CD4-positive, alpha-beta memory T cell (primary cell): Measurements from ENCODE around the gene MORN1. TPM values are rescaled to one million over a fixed set of nuclear protein-coding genes. Genes with fewer than 3 reads are reported as not detected.

ENCODE experiments used
- CTCF ChIA-PET: fragments of 350-600 bp; sonication (Branson Sonifier 250); formaldehyde crosslinking; loops from one replicate; lab custom pipeline; 2021; ENCODE audit warnings: inconsistent platforms; ENCODE audit not compliant: partially characterized antibody; lab: Charles Lee
- POLR2A ChIA-PET: fragments of 350-600 bp; sonication (Branson Sonifier 250); formaldehyde crosslinking; loops from one replicate; lab custom pipeline; 2021; ENCODE audit not compliant: partially characterized antibody; lab: Charles Lee
- DNase-seq, 5 donors: peaks; one replicate each; pipeline versions ENCODE4 v3.0.0 to v3.0.0-alpha.2; 2020 to 2022; ENCODE audit warnings: mixed read lengths in 1 of 5
- H3K27ac ChIP-seq: one replicate; pipeline ENCODE4 v1.7.0; 2013; ENCODE audit warnings: low read depth, low read length
- H3K27me3 ChIP-seq: 2 replicates; pipeline ENCODE4 v1.7.0; 2013; ENCODE audit warnings: mild to moderate bottlenecking, low read length, moderate library complexity; ENCODE audit not compliant: insufficient read depth
- H3K36me3 ChIP-seq: 2 replicates; pipeline ENCODE4 v1.7.0; 2013; ENCODE audit warnings: mild to moderate bottlenecking, low read length, moderate library complexity; ENCODE audit not compliant: insufficient read depth
- H3K4me1 ChIP-seq: 2 replicates; pipeline ENCODE4 v1.7.0; 2013; ENCODE audit warnings: mild to moderate bottlenecking, low read length, moderate library complexity; ENCODE audit not compliant: insufficient read depth
- H3K4me3 ChIP-seq, 2 donors: one replicate each; pipeline ENCODE4 v1.7.0; 2013; ENCODE audit warnings: low read length in 2 of 2, mild to moderate bottlenecking in 1 of 2
- H3K9me3 ChIP-seq, 2 donors: one replicate each; pipeline ENCODE4 v1.7.0; 2013; ENCODE audit warnings: low read length in 2 of 2, control low read depth in 1 of 2; ENCODE audit not compliant: control insufficient read depth in 1 of 2
- H3K27ac Mint-ChIP-seq, 7 donors: one replicate each; pipeline ENCODE4 v1.8.0; 2020 to 2021; ENCODE audit warnings: mixed read lengths in 7 of 7, mild to moderate bottlenecking in 6 of 7, inconsistent platforms in 3 of 7, moderate library complexity in 3 of 7
- H3K27me3 Mint-ChIP-seq, 2 donors: one replicate each; pipeline ENCODE4 v1.8.0; 2020 to 2021; ENCODE audit warnings: mixed read lengths in 2 of 2
- H3K36me3 Mint-ChIP-seq, 2 donors: one replicate each; pipeline ENCODE4 v1.8.0; 2020 to 2021; ENCODE audit warnings: mixed read lengths in 2 of 2, inconsistent platforms in 1 of 2, mild to moderate bottlenecking in 1 of 2
- H3K4me1 Mint-ChIP-seq, 4 donors: one replicate each; pipeline ENCODE4 v1.8.0; 2020 to 2021; ENCODE audit warnings: mixed read lengths in 4 of 4, mild to moderate bottlenecking in 1 of 4
- H3K4me3 Mint-ChIP-seq, 8 donors: one replicate each; pipeline ENCODE4 v1.8.0; 2020 to 2021; ENCODE audit warnings: mixed read lengths in 8 of 8, mild to moderate bottlenecking in 7 of 8, moderate library complexity in 6 of 8, inconsistent platforms in 3 of 8
- H3K9me3 Mint-ChIP-seq, 8 donors: one replicate each; pipeline ENCODE4 v1.8.0; 2020 to 2021; ENCODE audit warnings: mixed read lengths in 8 of 8, mild to moderate bottlenecking in 5 of 8, inconsistent platforms in 3 of 8, moderate library complexity in 1 of 8
- intact Hi-C: fragments of 100-400 bp; cut with micrococcal nuclease; formaldehyde crosslinking; loops from one replicate; pipeline ENCODE4 v1.15.1; 2023
- polyA plus RNA-seq, 2 donors: library from polyadenylated mRNA; unstranded; fragments of 300-500 nt; fragmentation: Illumina TruSeq; gene quantifications; one replicate each; pipeline ENCODE4 v1.2.3, GENCODE V29; 2021
- total RNA-seq, 2 experiments: library from RNA; stranded (reverse); gene quantifications; one replicate each; pipeline ENCODE4 v1.2.3, GENCODE V29; 2021

The MORN1 gene
- total and polyA plus RNA-seq, 4 experiments from 2014 or later, result 1.9 to 15.3 (median 7.4) TPM

GRCh38 chr1:2435746-2436355 lies 44.5 kb upstream of the MORN1 start:
- intact Hi-C loops, result no loop called here
- DNase-seq, result no peak
- ChIA-PET POLR2A (no interaction called here), CTCF (no interaction called here)
- no peaks in the 10 kb centered on the region for H3K4me1 ChIP-seq
- H3K9me3 Mint-ChIP-seq, result peaks cover 0 to 2% (median 0%) of the 10 kb centered on the region in 8 donors
- H3K27me3 ChIP-seq, result no peaks in the 10 kb centered on the region
- no peaks in the 10 kb centered on the region for H3K36me3 Mint-ChIP-seq
- peaks cover 0 to 5% (median 1%) of the 10 kb centered on the region in 4 donors for H3K4me1 Mint-ChIP-seq
- no peak overlapping the region for H3K4me3 Mint-ChIP-seq
- H3K27ac Mint-ChIP-seq, result no peak overlapping the region
- no peaks in the 10 kb centered on the region for H3K27me3 Mint-ChIP-seq
- no peaks in the 10 kb centered on the region for H3K36me3 ChIP-seq
- no peak overlapping the region for H3K27ac ChIP-seq
- H3K9me3 ChIP-seq, result no peaks in the 10 kb centered on the region
- no peak overlapping the region for H3K4me3 ChIP-seq

DNA sequence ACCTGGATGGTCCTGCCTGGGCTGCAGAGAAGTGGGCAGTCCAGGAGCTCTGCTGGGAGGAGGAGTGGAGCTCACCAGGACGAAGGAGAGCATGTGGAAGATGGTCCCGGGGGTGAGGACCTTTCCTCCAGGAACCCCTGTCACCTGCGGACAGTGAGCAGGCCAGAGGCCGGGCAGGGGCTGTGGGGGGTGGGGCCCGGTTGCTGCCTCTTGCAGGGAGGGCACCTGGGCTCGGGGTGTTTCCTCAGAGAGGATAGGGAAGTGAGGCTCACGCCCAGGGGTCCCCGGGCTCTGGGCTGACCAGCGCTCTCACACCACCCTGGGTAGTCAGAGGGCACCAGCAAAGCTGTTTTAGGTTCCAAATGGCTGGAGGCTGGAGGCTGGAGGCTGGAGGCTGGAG lies 43.7 kb upstream of the MORN1 start:
- no peak for DNase-seq
- Mint-ChIP-seq H3K4me3 (no peak overlapping the region), H3K9me3 (peaks cover 0 to 2% (median 0%) of the 10 kb centered on the region in 8 donors), H3K27ac (no peak overlapping the region), H3K4me1 (peaks cover 0 to 5% (median 1%) of the 10 kb centered on the region in 4 donors), H3K27me3 (no peaks in the 10 kb centered on the region), H3K36me3 (no peaks in the 10 kb centered on the region)
- CTCF ChIA-PET, result no interaction called here
- H3K9me3 ChIP-seq, result no peaks in the 10 kb centered on the region
- no peaks in the 10 kb centered on the region for H3K36me3 ChIP-seq
- no peak overlapping the region for H3K27ac ChIP-seq
- H3K27me3 ChIP-seq, result no peaks in the 10 kb centered on the region
- POLR2A ChIA-PET, result no interaction called here
- intact Hi-C loops, result no loop called here
- no peaks in the 10 kb centered on the region for H3K4me1 ChIP-seq
- H3K4me3 ChIP-seq, result no peak overlapping the region

DNA sequence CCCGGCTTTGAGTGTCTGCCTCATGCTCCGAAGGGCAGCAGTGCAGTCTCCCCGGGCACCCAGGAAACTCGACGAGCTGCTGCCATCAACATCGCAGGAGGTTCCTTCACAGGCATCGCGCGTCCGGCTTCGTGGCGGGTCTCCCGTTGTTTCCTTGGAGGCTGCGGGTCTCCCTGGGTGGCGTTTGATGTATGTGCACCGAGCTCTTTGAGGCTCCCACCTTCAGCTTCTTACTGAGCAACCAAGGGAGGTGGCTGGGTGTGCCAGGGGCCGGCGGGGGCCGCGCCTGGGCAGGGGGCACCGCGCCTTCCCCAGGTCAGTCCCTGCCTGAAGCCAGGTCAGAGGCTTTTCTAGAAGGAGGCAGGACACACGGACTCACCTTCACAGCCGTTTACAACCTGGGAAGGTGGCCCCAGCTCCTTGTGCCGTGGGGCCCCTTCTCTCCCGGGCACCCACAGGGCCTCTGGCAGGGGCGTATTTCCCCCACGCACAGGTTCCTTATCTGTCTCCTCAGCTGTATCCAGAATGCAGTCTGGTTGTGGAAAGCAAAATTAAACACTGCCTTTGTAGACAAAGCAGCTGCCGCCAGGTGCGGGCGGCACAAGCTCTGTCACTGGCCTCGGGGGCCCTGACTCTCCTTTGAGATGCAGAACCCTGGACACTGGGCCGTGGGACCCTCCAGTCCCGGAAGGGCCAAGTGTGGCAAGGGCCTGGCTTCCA lies 42.7 kb upstream of the MORN1 start:
- H3K27ac Mint-ChIP-seq, result no peak overlapping the region
- no peaks in the 10 kb centered on the region for H3K36me3 Mint-ChIP-seq
- intact Hi-C loops, result no loop called here
- ChIA-PET CTCF (no interaction called here), POLR2A (interaction anchor here (1.6 kb wide), 1 partner anchor 18 kb away, joined by 6 read pairs; no protein-coding TSS in a partner anchor)
- Histone ChIP-seq H3K4me3 (no peak overlapping the region), H3K4me1 (no peaks in the 10 kb centered on the region), H3K27me3 (no peaks in the 10 kb centered on the region), H3K36me3 (no peaks in the 10 kb centered on the region), H3K9me3 (no peaks in the 10 kb centered on the region), H3K27ac (no peak overlapping the region)
- H3K9me3 Mint-ChIP-seq, result peaks cover 0 to 2% (median 0%) of the 10 kb centered on the region in 8 donors
- peaks cover 0 to 5% (median 1%) of the 10 kb centered on the region in 4 donors for H3K4me1 Mint-ChIP-seq
- H3K4me3 Mint-ChIP-seq, result no peak overlapping the region
- H3K27me3 Mint-ChIP-seq, result no peaks in the 10 kb centered on the region
- no peak for DNase-seq

DNA sequence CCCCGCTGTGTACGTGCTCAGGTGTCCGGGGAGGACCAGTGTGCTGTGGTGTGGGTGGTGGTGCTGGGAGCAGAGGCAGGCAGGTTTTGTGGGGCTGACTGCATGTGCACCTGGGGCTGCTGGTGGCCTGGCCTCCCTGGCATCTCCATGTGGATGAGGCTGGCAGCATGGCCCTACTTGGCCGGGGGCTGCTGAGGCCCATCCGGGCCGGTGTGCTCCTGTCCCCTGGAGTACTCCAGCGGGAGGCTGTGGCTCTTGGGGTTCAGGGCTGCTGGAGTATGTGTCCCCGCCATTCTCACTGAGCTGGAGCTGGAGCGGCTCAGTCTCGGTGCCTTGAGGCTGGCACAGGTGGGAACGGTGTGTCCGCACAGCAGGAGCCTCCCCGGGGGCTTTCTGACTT lies 41.8 kb upstream of the MORN1 start:
- intact Hi-C loops, result no loop called here
- H3K9me3 ChIP-seq, result no peaks in the 10 kb centered on the region
- Mint-ChIP-seq H3K9me3 (peaks cover 0 to 2% (median 0%) of the 10 kb centered on the region in 8 donors), H3K36me3 (no peaks in the 10 kb centered on the region), H3K4me1 (peaks cover 0 to 5% (median 1%) of the 10 kb centered on the region in 4 donors), H3K27me3 (no peaks in the 10 kb centered on the region), H3K27ac (no peak overlapping the region), H3K4me3 (no peak overlapping the region)
- H3K36me3 ChIP-seq, result no peaks in the 10 kb centered on the region
- DNase-seq, result no peak
- no peaks in the 10 kb centered on the region for H3K27me3 ChIP-seq
- CTCF ChIA-PET, result no interaction called here
- H3K4me3 ChIP-seq, result no peak overlapping the region
- H3K27ac ChIP-seq, result no peak overlapping the region
- H3K4me1 ChIP-seq, result no peaks in the 10 kb centered on the region
- POLR2A ChIA-PET, result interaction anchor here (1.6 kb wide), 1 partner anchor 17 kb away, joined by 6 read pairs; no protein-coding TSS in a partner anchor

DNA sequence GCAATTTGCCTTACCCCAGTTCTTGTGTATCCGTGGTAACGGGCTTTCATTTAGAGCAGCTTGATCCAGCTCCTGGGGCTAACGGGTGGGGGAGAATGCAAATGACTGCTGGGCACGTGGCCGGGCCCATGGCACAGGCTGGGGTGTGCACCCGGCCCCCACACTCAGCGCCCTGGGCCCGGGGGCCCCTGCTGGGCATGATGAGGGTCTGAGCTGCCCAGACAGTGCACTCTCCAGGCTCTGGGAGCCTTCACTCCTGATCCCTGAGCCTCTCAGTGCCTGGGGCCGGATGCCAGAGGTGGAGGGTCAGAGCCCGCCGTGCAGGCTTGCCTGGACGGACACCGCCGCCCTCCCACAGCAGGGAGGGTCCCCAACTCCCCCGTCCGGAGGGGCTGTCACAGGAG lies 41.1 kb upstream of the MORN1 start:
- DNase-seq, result no peak
- CTCF ChIA-PET, result no interaction called here
- POLR2A ChIA-PET, result no interaction called here
- peaks cover 0 to 2% (median under 1%) of the 10 kb centered on the region in 4 donors for H3K4me1 Mint-ChIP-seq
- no peaks in the 10 kb centered on the region for H3K27me3 Mint-ChIP-seq
- Histone ChIP-seq H3K4me3 (no peak overlapping the region), H3K9me3 (no peaks in the 10 kb centered on the region), H3K27ac (no peak overlapping the region), H3K36me3 (no peaks in the 10 kb centered on the region), H3K27me3 (no peaks in the 10 kb centered on the region), H3K4me1 (no peaks in the 10 kb centered on the region)
- intact Hi-C loops, result no loop called here
- no peak overlapping the region for H3K27ac Mint-ChIP-seq
- H3K36me3 Mint-ChIP-seq, result no peaks in the 10 kb centered on the region
- H3K4me3 Mint-ChIP-seq, result no peak overlapping the region
- H3K9me3 Mint-ChIP-seq, result peaks cover 0 to 2% (median 0%) of the 10 kb centered on the region in 8 donors

- H3K36me3 ChIP-seq, result no peaks in the 10 kb centered on the region
- Mint-ChIP-seq H3K4me1 (no peaks in the 10 kb centered on the region), H3K27ac (no peak overlapping the region), H3K4me3 (no peak overlapping the region), H3K9me3 (peaks cover 0 to 2% (median 0%) of the 10 kb centered on the region in 8 donors), H3K36me3 (no peaks in the 10 kb centered on the region), H3K27me3 (no peaks in the 10 kb centered on the region)
- ChIA-PET POLR2A (no interaction called here), CTCF (no interaction called here)
- no peaks in the 10 kb centered on the region for H3K27me3 ChIP-seq
- no peak overlapping the region for H3K27ac ChIP-seq
- no peaks in the 10 kb centered on the region for H3K4me1 ChIP-seq
- H3K4me3 ChIP-seq, result no peak overlapping the region
- no peaks in the 10 kb centered on the region for H3K9me3 ChIP-seq
- intact Hi-C loops, result no loop called here
- no peak for DNase-seq
These were observed 40.2 kb upstream of the MORN1 start for GRCh38 chr1:2431518-2431917.

DNA sequence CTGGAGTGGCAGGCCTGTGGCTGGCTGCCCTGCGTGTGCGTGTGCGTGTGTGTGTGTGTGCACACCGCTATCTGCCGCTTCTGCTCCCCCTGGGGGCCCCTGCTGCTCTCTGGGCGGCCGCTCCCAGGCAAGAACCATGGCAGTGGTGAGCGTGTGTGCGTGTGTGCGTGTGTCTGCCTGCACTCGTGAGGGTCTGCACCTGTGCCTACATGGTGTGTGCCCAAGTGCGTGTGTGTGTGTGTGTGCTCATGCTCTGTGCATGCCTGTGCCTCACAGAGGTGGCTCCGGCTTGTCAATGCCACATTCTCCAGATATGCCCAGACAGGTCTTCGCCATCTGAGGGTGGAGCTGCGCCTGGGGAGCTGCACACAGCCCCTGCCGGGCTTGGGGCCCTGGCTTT lies 39.7 kb upstream of the MORN1 start:
- Mint-ChIP-seq H3K27me3 (no peaks in the 10 kb centered on the region), H3K36me3 (no peaks in the 10 kb centered on the region), H3K27ac (peak overlapping the region in 1 of 7 donors; percentile 74), H3K4me1 (no peaks in the 10 kb centered on the region), H3K4me3 (no peak overlapping the region), H3K9me3 (peaks cover 0 to 2% (median 0%) of the 10 kb centered on the region in 8 donors)
- Histone ChIP-seq H3K36me3 (no peaks in the 10 kb centered on the region), H3K27ac (no peak overlapping the region), H3K4me3 (no peak overlapping the region), H3K4me1 (no peaks in the 10 kb centered on the region), H3K27me3 (no peaks in the 10 kb centered on the region), H3K9me3 (no peaks in the 10 kb centered on the region)
- POLR2A ChIA-PET, result interaction anchor here (0.6 kb wide), 1 partner anchor 15 kb away, joined by 3 read pairs; no protein-coding TSS in a partner anchor
- CTCF ChIA-PET, result interaction anchor here (1.2 kb wide), 1 partner anchor 116 kb away, joined by 4 read pairs; no protein-coding TSS in a partner anchor
- no peak for DNase-seq
- intact Hi-C loops, result no loop called here
